RCC 7860 (cell line): ENCODE data around the gene USP17L15.
"Not testable (repeated sequence)": the region's sequence is repeated elsewhere in the genome, so short reads cannot be mapped to it uniquely, and the experiment has no call there.

ENCODE experiments used
- DNase-seq: peaks from one replicate; pipeline ENCODE4 v3.0.0-alpha.2; 2015; ENCODE audit warnings: low spot score
- FAIRE-seq: peaks from 2 replicates; lab custom pipeline; 2012; peaks lifted over from hg19 to GRCh38; lab: Jason Lieb, UNC

The USP17L15 gene

GRCh38 chr4:9234085-9234484, at the start of gene USP17L15:
Gene USP17L15 (plus strand): TSS chr4:9234385. CDS start chr4:9234385, 0 bp downstream.
- DNase-seq, FAIRE-seq: not testable (repeated sequence)

- DNase-seq, FAIRE-seq: not testable (repeated sequence)
Observed at GRCh38 chr4:9210357-9210756, 23.8 kb upstream of the USP17L15 start, which contains the start of gene USP17L10. Gene USP17L10 (plus strand): TSS chr4:9210657. CDS start chr4:9210657, 0 bp downstream.

GRCh38 chr4:9214701-9215100, 19.5 kb upstream of the USP17L15 start:
- FAIRE-seq, DNase-seq: not testable (repeated sequence)

GRCh38 chr4:9215105-9215504, 19.1 kb upstream of the USP17L15 start, which contains the start of gene USP17L11:
Gene USP17L11 (plus strand): TSS chr4:9215405. CDS start chr4:9215405, 0 bp downstream.
- not testable (repeated sequence) for FAIRE-seq, DNase-seq

- not testable (repeated sequence) for FAIRE-seq, DNase-seq
Observed at GRCh38 chr4:9219852-9220251, 14.3 kb upstream of the USP17L15 start, which contains the start of gene USP17L12. Gene USP17L12 (plus strand): TSS chr4:9220152. CDS start chr4:9220152, 0 bp downstream.

- not testable (repeated sequence) for DNase-seq, FAIRE-seq
Observed at GRCh38 chr4:9224596-9224995, 9.6 kb upstream of the USP17L15 start, which contains the start of gene USP17L13. Gene USP17L13 (plus strand): TSS chr4:9224896. CDS start chr4:9224896, 0 bp downstream.

- not testable (repeated sequence) for FAIRE-seq, DNase-seq
Observed at GRCh38 chr4:9230249-9230648, 3.9 kb upstream of the USP17L15 start.

GRCh38 chr4:9238461-9238860, 4.3 kb downstream of the USP17L15 start:
- FAIRE-seq, DNase-seq: not testable (repeated sequence)

- FAIRE-seq, DNase-seq: not testable (repeated sequence)
Observed at GRCh38 chr4:9243579-9243978, 9.4 kb downstream of the USP17L15 start, which contains the start of gene USP17L17. Gene USP17L17 (plus strand): TSS chr4:9243879. CDS start chr4:9243879, 0 bp downstream.

GRCh38 chr4:9247953-9248680, 13.9 kb downstream of the USP17L15 start, which contains the start of gene USP17L18:
Gene USP17L18 (plus strand): TSS chr4:9248630. CDS start chr4:9248630, 0 bp downstream.
- FAIRE-seq, DNase-seq: not testable (repeated sequence)

GRCh38 chr4:9253078-9253477, 18.9 kb downstream of the USP17L15 start, which contains the start of gene USP17L19:
Gene USP17L19 (plus strand): TSS chr4:9253378. CDS start chr4:9253378, 0 bp downstream.
- FAIRE-seq, DNase-seq: not testable (repeated sequence)

GRCh38 chr4:9257824-9258223, 23.6 kb downstream of the USP17L15 start, which contains the start of gene USP17L20:
Gene USP17L20 (plus strand): TSS chr4:9258124. CDS start chr4:9258124, 0 bp downstream.
- DNase-seq, FAIRE-seq: not testable (repeated sequence)

GRCh38 chr4:9262572-9262971, 28.4 kb downstream of the USP17L15 start, which contains the start of gene USP17L21:
Gene USP17L21 (plus strand): TSS chr4:9262872. CDS start chr4:9262872, 0 bp downstream.
- not testable (repeated sequence) for FAIRE-seq

GRCh38 chr4:9267319-9267718, 33.1 kb downstream of the USP17L15 start, which contains the start of gene USP17L22:
Gene USP17L22 (plus strand): TSS chr4:9267619. CDS start chr4:9267619, 0 bp downstream.
- DNase-seq, FAIRE-seq: not testable (repeated sequence)

More at GRCh38 chr4:9262572-9262971, 28.4 kb downstream of the USP17L15 start, which contains the start of gene USP17L21:
- not testable (repeated sequence) for DNase-seq

GRCh38 chr4:9271719-9272118, 37.5 kb downstream of the USP17L15 start:
- not testable (repeated sequence) for DNase-seq, FAIRE-seq
